ENCODE data around the gene SEZ6. TPM values are rescaled to one million over a fixed set of nuclear protein-coding genes. Genes with fewer than 3 reads are reported as not detected.

Gene SEZ6
- polyA plus RNA-seq, 2 of the 4 experiments (the other 2 are of a cell fraction) = not detected

DNA sequence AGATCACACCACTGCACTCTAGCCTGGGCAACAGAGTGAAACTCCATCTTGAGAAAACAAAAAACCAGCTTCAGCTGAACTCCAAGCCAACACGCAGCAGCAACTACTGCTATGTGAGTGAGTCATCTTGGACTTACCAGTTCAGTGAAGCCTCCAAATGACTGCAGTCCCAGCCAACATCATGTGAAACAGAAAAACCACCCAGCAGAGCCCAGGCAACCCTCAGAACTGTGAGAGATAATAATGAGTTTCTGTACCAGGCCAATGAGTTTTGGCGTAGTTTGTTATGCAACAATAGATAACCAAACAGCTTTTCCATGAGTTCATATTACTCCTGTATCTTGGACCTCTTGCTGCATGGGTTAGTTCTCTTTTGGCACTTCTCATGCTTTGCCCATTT lies 77.8 kb downstream of the SEZ6 start:
- DNase-seq (ENCODE audit: low read depth in 1 of 2, low spot score in 1 of 2) = no peak
- no peak overlapping the region for H3K4me3 ChIP-seq
- TF ChIP-seq ZFP36 (IDR thresholded peaks at IDR 0.05; ENCODE audit: borderline replicate concordance, partially characterized antibody) (no peak), EHF (CRISPR knock-in tag; IDR thresholded peaks at IDR 0.05) (no peak), TFCP2L1 (CRISPR knock-in tag; IDR thresholded peaks at IDR 0.05) (no peak), RARB (CRISPR knock-in tag; IDR thresholded peaks at IDR 0.05) (no peak), RCOR1 (IDR thresholded peaks at IDR 0.05; ENCODE audit: low read depth, low read length) (no peak), NFE2L2 (conservative IDR thresholded peaks at IDR 0.05; ENCODE audit: low read length) (no peak), KDM1A (IDR thresholded peaks at IDR 0.05; ENCODE audit: low read depth) (no peak), EP300 (IDR thresholded peaks at IDR 0.05) (no peak)
- TF ChIP-seq, protein P1, sequence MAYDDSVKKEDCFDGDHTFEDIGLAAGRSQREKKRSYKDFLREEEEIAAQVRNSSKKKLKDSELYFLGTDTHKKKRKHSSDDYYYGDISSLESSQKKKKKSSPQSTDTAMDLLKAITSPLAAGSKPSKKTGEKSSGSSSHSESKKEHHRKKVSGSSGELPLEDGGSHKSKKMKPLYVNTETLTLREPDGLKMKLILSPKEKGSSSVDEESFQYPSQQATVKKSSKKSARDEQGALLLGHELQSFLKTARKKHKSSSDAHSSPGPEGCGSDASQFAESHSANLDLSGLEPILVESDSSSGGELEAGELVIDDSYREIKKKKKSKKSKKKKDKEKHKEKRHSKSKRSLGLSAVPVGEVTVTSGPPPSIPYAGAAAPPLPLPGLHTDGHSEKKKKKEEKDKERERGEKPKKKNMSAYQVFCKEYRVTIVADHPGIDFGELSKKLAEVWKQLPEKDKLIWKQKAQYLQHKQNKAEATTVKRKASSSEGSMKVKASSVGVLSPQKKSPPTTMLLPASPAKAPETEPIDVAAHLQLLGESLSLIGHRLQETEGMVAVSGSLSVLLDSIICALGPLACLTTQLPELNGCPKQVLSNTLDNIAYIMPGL (CRISPR knock-in tag; IDR thresholded peaks at IDR 0.05; ENCODE audit: borderline replicate concordance) = no peak
- TF ChIP-seq, protein P2, sequence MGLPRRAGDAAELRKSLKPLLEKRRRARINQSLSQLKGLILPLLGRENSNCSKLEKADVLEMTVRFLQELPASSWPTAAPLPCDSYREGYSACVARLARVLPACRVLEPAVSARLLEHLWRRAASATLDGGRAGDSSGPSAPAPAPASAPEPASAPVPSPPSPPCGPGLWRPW (IDR thresholded peaks at IDR 0.05) = no peak
- TF ChIP-seq, protein P3, sequence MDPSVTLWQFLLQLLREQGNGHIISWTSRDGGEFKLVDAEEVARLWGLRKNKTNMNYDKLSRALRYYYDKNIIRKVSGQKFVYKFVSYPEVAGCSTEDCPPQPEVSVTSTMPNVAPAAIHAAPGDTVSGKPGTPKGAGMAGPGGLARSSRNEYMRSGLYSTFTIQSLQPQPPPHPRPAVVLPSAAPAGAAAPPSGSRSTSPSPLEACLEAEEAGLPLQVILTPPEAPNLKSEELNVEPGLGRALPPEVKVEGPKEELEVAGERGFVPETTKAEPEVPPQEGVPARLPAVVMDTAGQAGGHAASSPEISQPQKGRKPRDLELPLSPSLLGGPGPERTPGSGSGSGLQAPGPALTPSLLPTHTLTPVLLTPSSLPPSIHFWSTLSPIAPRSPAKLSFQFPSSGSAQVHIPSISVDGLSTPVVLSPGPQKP (IDR thresholded peaks at IDR 0.05; ENCODE audit: low read depth, low read length) = no peak
- TF ChIP-seq, protein P4, sequence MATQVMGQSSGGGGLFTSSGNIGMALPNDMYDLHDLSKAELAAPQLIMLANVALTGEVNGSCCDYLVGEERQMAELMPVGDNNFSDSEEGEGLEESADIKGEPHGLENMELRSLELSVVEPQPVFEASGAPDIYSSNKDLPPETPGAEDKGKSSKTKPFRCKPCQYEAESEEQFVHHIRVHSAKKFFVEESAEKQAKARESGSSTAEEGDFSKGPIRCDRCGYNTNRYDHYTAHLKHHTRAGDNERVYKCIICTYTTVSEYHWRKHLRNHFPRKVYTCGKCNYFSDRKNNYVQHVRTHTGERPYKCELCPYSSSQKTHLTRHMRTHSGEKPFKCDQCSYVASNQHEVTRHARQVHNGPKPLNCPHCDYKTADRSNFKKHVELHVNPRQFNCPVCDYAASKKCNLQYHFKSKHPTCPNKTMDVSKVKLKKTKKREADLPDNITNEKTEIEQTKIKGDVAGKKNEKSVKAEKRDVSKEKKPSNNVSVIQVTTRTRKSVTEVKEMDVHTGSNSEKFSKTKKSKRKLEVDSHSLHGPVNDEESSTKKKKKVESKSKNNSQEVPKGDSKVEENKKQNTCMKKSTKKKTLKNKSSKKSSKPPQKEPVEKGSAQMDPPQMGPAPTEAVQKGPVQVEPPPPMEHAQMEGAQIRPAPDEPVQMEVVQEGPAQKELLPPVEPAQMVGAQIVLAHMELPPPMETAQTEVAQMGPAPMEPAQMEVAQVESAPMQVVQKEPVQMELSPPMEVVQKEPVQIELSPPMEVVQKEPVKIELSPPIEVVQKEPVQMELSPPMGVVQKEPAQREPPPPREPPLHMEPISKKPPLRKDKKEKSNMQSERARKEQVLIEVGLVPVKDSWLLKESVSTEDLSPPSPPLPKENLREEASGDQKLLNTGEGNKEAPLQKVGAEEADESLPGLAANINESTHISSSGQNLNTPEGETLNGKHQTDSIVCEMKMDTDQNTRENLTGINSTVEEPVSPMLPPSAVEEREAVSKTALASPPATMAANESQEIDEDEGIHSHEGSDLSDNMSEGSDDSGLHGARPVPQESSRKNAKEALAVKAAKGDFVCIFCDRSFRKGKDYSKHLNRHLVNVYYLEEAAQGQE (IDR thresholded peaks at IDR 0.05) = no peak
- TF ChIP-seq, protein P5, sequence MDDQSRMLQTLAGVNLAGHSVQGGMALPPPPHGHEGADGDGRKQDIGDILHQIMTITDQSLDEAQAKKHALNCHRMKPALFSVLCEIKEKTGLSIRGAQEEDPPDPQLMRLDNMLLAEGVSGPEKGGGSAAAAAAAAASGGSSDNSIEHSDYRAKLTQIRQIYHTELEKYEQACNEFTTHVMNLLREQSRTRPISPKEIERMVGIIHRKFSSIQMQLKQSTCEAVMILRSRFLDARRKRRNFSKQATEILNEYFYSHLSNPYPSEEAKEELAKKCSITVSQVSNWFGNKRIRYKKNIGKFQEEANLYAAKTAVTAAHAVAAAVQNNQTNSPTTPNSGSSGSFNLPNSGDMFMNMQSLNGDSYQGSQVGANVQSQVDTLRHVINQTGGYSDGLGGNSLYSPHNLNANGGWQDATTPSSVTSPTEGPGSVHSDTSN (IDR thresholded peaks at IDR 0.05) = no peak
- POLR2A ChIA-PET = no interaction called here
- ATAC-seq = no peak
- FAIRE-seq = no peak
- no peak overlapping the region for H3K27ac ChIP-seq
- H3K4me1 ChIP-seq = 0 out of 3 replicates have a peak, but pooled peaks cover 4% of the 10 kb centered on the region
- CTCF ChIA-PET = interaction anchor here (0.8 to 38.2 kb wide), 4 partner anchors 20 to 375 kb away, joined by 3 to 685 read pairs (median 248); partner anchors contain the start of genes DHRS13 and FLOT2
- 0 out of 3 replicates have a peak, but pooled peaks cover 3% of the 10 kb centered on the region for H3K9me3 ChIP-seq
- no peak overlapping the region for H3K4me2 ChIP-seq
- WGBS (ENCODE audit: missing lambda C conversion rate) = 100% methylated on average over 2 of the region's 2 CpGs

DNA sequence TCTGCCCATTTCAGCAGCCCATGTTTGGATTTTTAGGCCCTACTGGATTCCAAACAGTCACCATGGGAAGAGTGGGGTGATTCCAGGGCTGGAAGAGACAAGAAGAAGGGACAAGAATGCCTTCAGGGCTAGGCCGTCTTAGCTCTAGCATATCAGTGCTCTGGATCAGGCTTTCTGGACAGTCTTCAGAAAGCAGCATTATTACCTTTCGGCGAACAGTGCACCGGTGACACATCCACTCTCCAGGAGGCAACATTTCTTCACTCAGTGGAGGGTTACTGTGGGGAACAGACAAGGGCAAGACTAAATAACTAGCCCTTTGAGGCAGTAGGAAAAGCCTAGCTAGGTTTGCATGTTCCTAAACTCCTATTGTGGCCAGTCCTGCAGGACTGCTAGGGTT lies 79.0 kb downstream of the SEZ6 start:
- CTCF ChIA-PET = interaction anchor here (1.4 to 38.2 kb wide), 6 partner anchors 18 to 252 kb away, joined by 5 to 685 read pairs (median 12); partner anchors contain the start of genes DHRS13 and FLOT2
- Histone ChIP-seq H3K4me2 (no peak overlapping the region), H3K27ac (no peak overlapping the region)

More for the DNA sequence above, 79.0 kb downstream of the SEZ6 start:
- no peak overlapping the region for H3K4me3 ChIP-seq
- H3K9me3 ChIP-seq = 0 out of 3 replicates have a peak, but pooled peaks cover 3% of the 10 kb centered on the region
- 98% methylated on average over 4 of the region's 4 CpGs for WGBS (ENCODE audit: missing lambda C conversion rate)
- TF ChIP-seq CBX8 (IDR thresholded peaks at IDR 0.05) = no peak
- TF ChIP-seq ZFP36 (IDR thresholded peaks at IDR 0.05; ENCODE audit: borderline replicate concordance, partially characterized antibody) = no peak
- no peak for TF ChIP-seq PHF8 (IDR thresholded peaks at IDR 0.05; ENCODE audit: borderline replicate concordance, low read depth)
- TF ChIP-seq MAFK (IDR thresholded peaks at IDR 0.05; ENCODE audit: partially characterized antibody) = peak; percentile 40
- no peak for TF ChIP-seq EP300 (IDR thresholded peaks at IDR 0.05)
- TF ChIP-seq, protein P6, sequence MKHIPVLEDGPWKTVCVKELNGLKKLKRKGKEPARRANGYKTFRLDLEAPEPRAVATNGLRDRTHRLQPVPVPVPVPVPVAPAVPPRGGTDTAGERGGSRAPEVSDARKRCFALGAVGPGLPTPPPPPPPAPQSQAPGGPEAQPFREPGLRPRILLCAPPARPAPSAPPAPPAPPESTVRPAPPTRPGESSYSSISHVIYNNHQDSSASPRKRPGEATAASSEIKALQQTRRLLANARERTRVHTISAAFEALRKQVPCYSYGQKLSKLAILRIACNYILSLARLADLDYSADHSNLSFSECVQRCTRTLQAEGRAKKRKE (CRISPR knock-in tag; IDR thresholded peaks at IDR 0.05; ENCODE audit: low read depth) = no peak
- no peak for TF ChIP-seq RFX5 (IDR thresholded peaks at IDR 0.05)
- ATAC-seq (0 out of 6 replicates have a peak, but pooled peaks of 1 of the 2 experiments have one; percentile 39), FAIRE-seq (no peak), DNase-seq (ENCODE audit: low read depth in 1 of 2, low spot score in 1 of 2) (no peak)
- POLR2A ChIA-PET = no interaction called here
- H3K4me1 ChIP-seq = 0 out of 3 replicates have a peak, but pooled peaks cover 4% of the 10 kb centered on the region
